Brain microvascular endothelial cell (primary cell): Measurements from ENCODE around the gene TEX26.
"Not testable (repeated sequence)": the region's sequence is repeated elsewhere in the genome, so short reads cannot be mapped to it uniquely, and the experiment has no call there.

Source experiments
- DNase-seq: peaks from one replicate; pipeline ENCODE4 v3.0.0-alpha.2; 2020
- H3K27ac ChIP-seq: fragments of 250-450 bp; sonication (Bioruptor Pico); 2 replicates; pipeline ENCODE4 v1.5.1; 2020; ENCODE audit warnings: mild to moderate bottlenecking, moderate library complexity
- H3K27me3 ChIP-seq: fragments of 250-450 bp; sonication (Bioruptor Pico); replicated peaks from 2 replicates; pipeline ENCODE4 v1.5.1; 2020; ENCODE audit warnings: mild to moderate bottlenecking
- H3K36me3 ChIP-seq: fragments of 250-450 bp; sonication (Bioruptor Pico); replicated peaks from 2 replicates; pipeline ENCODE4 v1.5.1; 2020; ENCODE audit warnings: mild to moderate bottlenecking
- H3K4me3 ChIP-seq: 2 replicates; pipeline ENCODE4 v1.5.1; 2011; ENCODE audit warnings: low read depth, mild to moderate bottlenecking, control low read depth, low read length, moderate library complexity
- CTCF ChIP-seq: IDR thresholded peaks from 2 replicates; pipeline ENCODE4 v1.5.1; 2011; ENCODE audit warnings: low read depth, mild to moderate bottlenecking, moderate library complexity, low read length, control low read depth, inconsistent platforms; ENCODE audit errors: missing control alignments
- in situ Hi-C: cut with HindIII; loops from 2 replicates; pipeline ENCODE4 v1.10.0; 2017; ENCODE audit warnings: low sequenced_read_pairs, low pct_ligation_motif_present

The TEX26 gene

GRCh38 chr13:30923418-30923817 lies 9.0 kb upstream of the TEX26 start:
- Histone ChIP-seq H3K4me3 (no peak overlapping the region), H3K36me3 (peaks cover 3% of the 10 kb centered on the region), H3K27ac (no peak overlapping the region), H3K27me3 (no peaks in the 10 kb centered on the region)
- DNase-seq: no peak
- no peak for TF ChIP-seq CTCF
- in situ Hi-C loops: no loop called here

DNA sequence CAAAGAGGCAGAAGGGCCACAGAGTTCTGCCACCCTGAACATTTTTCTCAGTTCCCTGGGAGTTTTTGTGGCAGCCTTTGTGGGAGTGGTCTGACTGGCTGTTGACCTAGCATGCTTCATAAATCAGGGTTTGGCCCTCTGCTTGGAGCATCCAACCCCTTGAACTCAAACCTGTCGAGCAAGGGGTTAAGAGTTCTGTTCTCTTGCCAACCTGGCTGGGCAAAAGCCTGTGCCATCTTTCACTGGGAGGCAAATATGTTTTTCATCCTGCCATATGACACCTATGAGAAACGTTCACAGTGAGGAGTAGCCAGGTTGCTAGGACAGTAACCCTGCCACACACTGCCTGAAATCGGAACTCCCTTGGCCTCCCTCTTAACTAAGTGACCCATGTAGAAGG lies 7.7 kb upstream of the TEX26 start:
- H3K4me3 ChIP-seq: no peak overlapping the region
- in situ Hi-C loops: no loop called here
- no peak for DNase-seq

GRCh38 chr13:30925429-30925828 lies 7.0 kb upstream of the TEX26 start:
- DNase-seq: no peak
- Histone ChIP-seq H3K4me3 (no peak overlapping the region), H3K27me3 (no peaks in the 10 kb centered on the region), H3K27ac (no peak overlapping the region), H3K36me3 (peaks cover 3% of the 10 kb centered on the region)
- no peak for TF ChIP-seq CTCF
- in situ Hi-C loops: no loop called here

More for the DNA sequence above, 7.7 kb upstream of the TEX26 start:
- peaks cover 3% of the 10 kb centered on the region for H3K36me3 ChIP-seq
- H3K27me3 ChIP-seq: no peaks in the 10 kb centered on the region
- no peak overlapping the region for H3K27ac ChIP-seq
- TF ChIP-seq CTCF: no peak

GRCh38 chr13:30926781-30927180 lies 5.7 kb upstream of the TEX26 start:
- Histone ChIP-seq H3K4me3 (no peak overlapping the region), H3K36me3 (peaks cover 3% of the 10 kb centered on the region), H3K27me3 (no peaks in the 10 kb centered on the region), H3K27ac (no peak overlapping the region)
- in situ Hi-C loops: no loop called here
- no peak for TF ChIP-seq CTCF
- DNase-seq: no peak

DNA sequence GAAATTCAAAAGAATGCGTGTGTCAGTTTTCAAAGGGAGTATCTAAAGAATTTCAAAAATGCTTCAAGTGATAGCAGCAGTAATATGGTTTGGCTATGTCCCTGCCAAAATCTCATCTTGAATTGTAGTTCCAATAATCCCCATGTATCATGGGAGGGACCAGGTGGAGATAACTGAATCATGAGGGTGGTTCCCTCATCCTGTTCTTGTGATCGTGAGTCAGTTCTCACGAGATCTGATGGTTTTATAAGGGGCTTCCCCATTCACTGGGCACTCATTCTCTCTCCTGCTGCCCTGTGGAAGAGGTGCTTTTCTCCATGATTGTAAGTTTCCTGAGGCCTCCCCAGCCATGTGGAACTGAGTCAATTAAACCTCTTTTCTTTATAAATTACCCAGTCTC lies 5.3 kb upstream of the TEX26 start:
- H3K27ac ChIP-seq: peak overlapping the region; percentile 24
- H3K36me3 ChIP-seq, H3K27me3 ChIP-seq, in situ Hi-C loops, H3K4me3 ChIP-seq: not testable (repeated sequence)
- DNase-seq: peak; percentile 54

GRCh38 chr13:30927595-30927994 lies 4.9 kb upstream of the TEX26 start:
- no peaks in the 10 kb centered on the region for H3K27me3 ChIP-seq
- in situ Hi-C loops: no loop called here
- H3K36me3 ChIP-seq: peaks cover 3% of the 10 kb centered on the region
- TF ChIP-seq CTCF: no peak
- H3K27ac ChIP-seq: peak overlapping the region; percentile 24
- no peak overlapping the region for H3K4me3 ChIP-seq
- DNase-seq: no peak
